ENCODE data around the gene S100A9.

GRCh38 chr1:153313288-153313687 is 44.4 kb upstream of the S100A9 start:
- TF ChIP-seq SIN3A (IDR thresholded peaks at IDR 0.05; ENCODE audit: borderline replicate concordance, insufficient read depth, low read depth, low read length) (no peak), CTCF (IDR thresholded peaks at IDR 0.05) (no peak), REST (IDR thresholded peaks at IDR 0.05; ENCODE audit: insufficient read depth in 1 of 2, low read depth in 2 of 2, low read length in 1 of 2) (no peak)

All from Panc1 (cell line).